HepG2 (cell line): ENCODE data around the gene CCDC87. TPM values are rescaled to one million over a fixed set of nuclear protein-coding genes. Genes with fewer than 3 reads are reported as not detected.

Experiments
- ATAC-seq: fragments of 200-7000 bp; cut with Tn5 transposase; 3 replicates; pipeline ENCODE4 v1.9.1; 2020; ENCODE audit warnings: mild to moderate bottlenecking, moderate library complexity
- Bru-seq: library from RNA; stranded (reverse); fragments of 400-500 nt; gene quantifications from one replicate; lab custom pipeline; 2021; lab: Mats Ljungman, UMichigan
- BruChase-seq, 2 experiments: library from RNA; stranded (reverse); fragments of 400-500 nt; gene quantifications; one replicate each; lab custom pipeline; 2021; lab: Mats Ljungman, UMichigan
- BruUV-seq: library from RNA; stranded (reverse); fragments of 400-500 nt; replicated peaks from 2 replicates; lab custom pipeline; 2021; lab: Mats Ljungman, UMichigan
- CTCF ChIA-PET: fragments of 300-600 bp; formaldehyde crosslinking; extraction: SDS; loops from one replicate; lab custom pipeline; 2021; ENCODE audit warnings: low total read pairs, inconsistent platforms, low intra/inter-chr PET ratio; lab: Yijun Ruan, JAX
- POLR2A ChIA-PET: fragments of 350-600 bp; sonication (Branson Sonifier 250); formaldehyde crosslinking; loops from one replicate; lab custom pipeline; 2020; ENCODE audit warnings: antibody characterized with exemption, inconsistent platforms; lab: Yijun Ruan, JAX
- DNase-seq: peaks from one replicate; pipeline ENCODE4 v3.0.0-alpha.2; 2015; ENCODE audit warnings: low spot score
- FAIRE-seq: peaks from 3 replicates; lab custom pipeline; 2011; peaks lifted over from hg19 to GRCh38; lab: Jason Lieb, UNC
- H2AFZ ChIP-seq: one replicate; pipeline ENCODE4 v1.6.1; 2011; ENCODE audit warnings: low read length, inconsistent platforms
- H3K27ac ChIP-seq: fragments of 300-600 bp; 3 replicates; pipeline ENCODE4 v1.8.0; 2011; ENCODE audit warnings: mixed run types, mild to moderate bottlenecking, mixed read lengths, low read length, inconsistent platforms; ENCODE audit not compliant: insufficient read depth; ENCODE audit errors: extremely low read length
- H3K27me3 ChIP-seq, 2 experiments: fragments of 200-600 bp in 1 of 2; 2 replicates in 1 of 2; 3 replicates in 1 of 2; pipeline versions ENCODE4 v1.6.0 to v1.8.0; 2011; ENCODE audit warnings: low read length in 2 of 2, mild to moderate bottlenecking in 2 of 2, moderate library complexity in 2 of 2, inconsistent platforms in 1 of 2; ENCODE audit not compliant: insufficient read depth in 2 of 2, control insufficient read depth in 1 of 2
- H3K36me3 ChIP-seq, 2 experiments: fragments of 200-600 bp in 1 of 2; replicated peaks in 1 of 2; 2 replicates in 1 of 2; 3 replicates in 1 of 2; pipeline versions ENCODE4 v1.5.1 to v1.8.0; 2011; ENCODE audit warnings: low read length in 2 of 2, inconsistent platforms in 1 of 2; ENCODE audit not compliant: insufficient read depth in 2 of 2, control insufficient read depth in 1 of 2
- H3K4me1 ChIP-seq: 2 replicates; pipeline ENCODE4 v1.5.1; 2012; ENCODE audit warnings: low read length, inconsistent platforms; ENCODE audit not compliant: insufficient read depth
- H3K4me2 ChIP-seq: 2 replicates; pipeline ENCODE4 v1.6.0; 2011; ENCODE audit warnings: low read depth, low read length, inconsistent platforms
- H3K4me3 ChIP-seq, 3 experiments: fragments of 200-600 bp in 1 of 3; sonication (generic), shearing (Covaris generic) in 1 of 3; replicated peaks in 1 of 3; 2 replicates each; pipeline ENCODE4 v1.5.1; 2011 to 2016; ENCODE audit warnings: low read length in 3 of 3, inconsistent platforms in 2 of 3, low read depth in 2 of 3, mild to moderate bottlenecking in 2 of 3, control low read depth in 1 of 3, mixed read lengths in 1 of 3; ENCODE audit not compliant: insufficient read depth in 1 of 3
- H3K79me2 ChIP-seq: one replicate; pipeline ENCODE4 v1.6.1; 2011; ENCODE audit warnings: low read length, inconsistent platforms; ENCODE audit not compliant: insufficient read depth
- H3K9ac ChIP-seq: 2 replicates; pipeline ENCODE4 v1.6.0; 2011; ENCODE audit warnings: mild to moderate bottlenecking, low read depth, low read length, inconsistent platforms; ENCODE audit not compliant: insufficient read depth
- H3K9me3 ChIP-seq: 2 replicates; pipeline ENCODE4 v1.5.1; 2012; ENCODE audit warnings: mild to moderate bottlenecking, low read length
- H4K20me1 ChIP-seq: 2 replicates; pipeline ENCODE4 v1.6.0; 2011; ENCODE audit warnings: inconsistent platforms, mild to moderate bottlenecking, low read length, moderate library complexity; ENCODE audit not compliant: insufficient read depth
- ARID2 ChIP-seq: sonication (generic); formaldehyde crosslinking; IDR thresholded peaks from 2 replicates; pipeline ENCODE4 v1.8.1; 2022; ENCODE audit warnings: mild to moderate bottlenecking, missing genetic modification reagents, borderline replicate concordance
- FOXA3 ChIP-seq: IDR thresholded peaks from 2 replicates; pipeline ENCODE4 v1.6.1; 2016; ENCODE audit warnings: missing genetic modification reagents, missing compliant biosample characterization
- NCOR1 ChIP-seq: fragments of 200-600 bp; sonication (generic); IDR thresholded peaks from 2 replicates; pipeline ENCODE4 v1.7.0; 2017; ENCODE audit warnings: antibody characterized with exemption, low read length, borderline replicate concordance
- NFATC3 ChIP-seq: sonication (generic); formaldehyde crosslinking; IDR thresholded peaks from 2 replicates; pipeline ENCODE4 v1.5.1; 2020; ENCODE audit warnings: mild to moderate bottlenecking, missing genetic modification reagents
- SIN3A ChIP-seq: IDR thresholded peaks from 2 replicates; pipeline ENCODE4 v1.6.1; 2011; ENCODE audit warnings: low read depth, mild to moderate bottlenecking, control low read depth, low read length, borderline replicate concordance
- SMAD1 ChIP-seq: sonication (generic); formaldehyde crosslinking; IDR thresholded peaks from 2 replicates; pipeline ENCODE4 v1.4.0; 2020; ENCODE audit warnings: missing genetic modification reagents, low read depth, mild to moderate bottlenecking, borderline replicate concordance
- SNAPC4 ChIP-seq: sonication (generic); formaldehyde crosslinking; IDR thresholded peaks from 2 replicates; pipeline ENCODE4 v1.4.0; 2020; ENCODE audit warnings: mild to moderate bottlenecking, missing genetic modification reagents
- ZNF362 ChIP-seq: sonication (generic); formaldehyde crosslinking; IDR thresholded peaks from 2 replicates; pipeline ENCODE4 v1.4.0; 2020; ENCODE audit warnings: missing genetic modification reagents, mild to moderate bottlenecking, borderline replicate concordance
- ZNF382 ChIP-seq: sonication (generic); formaldehyde crosslinking; IDR thresholded peaks from 2 replicates; pipeline ENCODE4 v1.5.0; 2020; ENCODE audit warnings: missing genetic modification reagents, mild to moderate bottlenecking, borderline replicate concordance
- ZNF652 ChIP-seq: IDR thresholded peaks from 2 replicates; pipeline ENCODE4 v1.6.1; 2016; ENCODE audit warnings: low read depth, borderline replicate concordance
- ZNF792 ChIP-seq: IDR thresholded peaks from 2 replicates; pipeline ENCODE4 v1.6.1; 2016
- WGBS: methylation state at CpG from one replicate; pipeline ENCODE4 v1.1.6; 2017; ENCODE audit warnings: low lambda C conversion rate; 5-methylcytosine and 5-hydroxymethylcytosine counted together
- in situ Hi-C: cut with HindIII; loops from 2 replicates; pipeline ENCODE4 v1.10.0; 2017; ENCODE audit warnings: low pct_unique_long_range_greater_than_20kb; ENCODE audit not compliant: extremely low pct_ligation_motif_present
- intact Hi-C: fragments of 100-400 bp; cut with micrococcal nuclease; formaldehyde crosslinking; loops from one replicate; pipeline ENCODE4 v1.10.0; 2022; ENCODE audit not compliant: unreplicated experiment
- long read RNA-seq, 2 experiments: library from RNA in 1 of 2; library from polyadenylated mRNA in 1 of 2; stranded (forward) in 1 of 2; unstranded in 1 of 2; transcript quantifications; one replicate each; pipeline ENCODE4 v2.0.0, GENCODE V29; 2019 to 2022
- polyA minus RNA-seq, 3 experiments: library from RNA; depleted of rRNA, polyadenylated mRNA; stranded (reverse); fragments of >200 nt; gene quantifications; 2 replicates each; pipeline ENCODE4 v1.2.3, GENCODE V29; 2011; ENCODE audit warnings: low replicate concordance in 1 of 3
- polyA plus RNA-seq, 8 experiments: library from polyadenylated mRNA; depleted of rRNA in 3 of 8; stranded (reverse) in 7 of 8; unstranded in 1 of 8; fragments of >200 nt; fragmentation: Illumina TruSeq in 4 of 8; extraction: Trizol in 4 of 8; gene quantifications; 2 replicates each; pipeline versions ENCODE4 v1.2.1 to v1.2.3, GENCODE V29; 2011 to 2016; ENCODE audit warnings: low read depth in 4 of 8, missing spikeins in 1 of 8, mixed read lengths in 1 of 8; ENCODE audit not compliant: insufficient read depth in 1 of 8
- total RNA-seq, 5 experiments: library from RNA; depleted of rRNA; stranded (reverse); fragments of >200 nt; fragmentation: Illumina TruSeq; extraction: Trizol; gene quantifications; 2 replicates each; pipeline ENCODE4 v1.2.3, GENCODE V29; 2016; ENCODE audit warnings: low read depth in 1 of 5

Gene CCDC87
- total RNA-seq (2016; rRNA removed; fragmentation: Illumina TruSeq; extraction: Trizol) (0.17 and 0.42 TPM in 2 replicates), polyA plus RNA-seq (2011; rRNA removed) (0.05 and 0.09 TPM in 2 replicates), polyA minus RNA-seq (2011; rRNA and poly(A)+ RNA removed; ENCODE audit: low replicate concordance) (0.22 and 0.23 TPM in 2 replicates), Bru-seq, nascent RNA (percentile 44 among the genes with signal in this experiment), BruChase-seq, experiment 1, labeled RNA remaining after a 6-hour chase (percentile 30 among the genes with signal in this experiment), BruChase-seq, experiment 2, labeled RNA remaining after a 2-hour chase (percentile 28 among the genes with signal in this experiment)
- 0.10 and 0.18 TPM in 2 replicates for total RNA-seq (2016; cell fraction: cytosol; rRNA removed; fragmentation: Illumina TruSeq; extraction: Trizol; ENCODE audit: low read depth)
- 0.27 and 0.41 TPM in 2 replicates for total RNA-seq (2016; cell fraction: insoluble cytoplasmic fraction; rRNA removed; fragmentation: Illumina TruSeq; extraction: Trizol)
- total RNA-seq (2016; cell fraction: membrane; rRNA removed; fragmentation: Illumina TruSeq; extraction: Trizol): 0.46 and 0.48 TPM in 2 replicates
- 0.66 and 0.78 TPM in 2 replicates for total RNA-seq (2016; cell fraction: nucleus; rRNA removed; fragmentation: Illumina TruSeq; extraction: Trizol)
- 0.04 and 0.05 TPM in 2 replicates for polyA plus RNA-seq (2011; cell fraction: cytosol; rRNA removed)
- polyA plus RNA-seq (2011; cell fraction: nucleus; rRNA removed): 0.17 and 0.29 TPM in 2 replicates
- polyA plus RNA-seq (2012): 0.20 and 0.21 TPM in 2 replicates
- polyA plus RNA-seq (2016; cell fraction: cytosol; fragmentation: Illumina TruSeq; extraction: Trizol; ENCODE audit: low read depth): not detected in 2 replicates
- polyA plus RNA-seq (2016; cell fraction: insoluble cytoplasmic fraction; fragmentation: Illumina TruSeq; extraction: Trizol; ENCODE audit: low read depth): 0.15 and 0.29 TPM in 2 replicates
- polyA plus RNA-seq (2016; cell fraction: membrane; fragmentation: Illumina TruSeq; extraction: Trizol; ENCODE audit: low read depth): 0.06 and 0.10 TPM in 2 replicates
- polyA plus RNA-seq (2016; cell fraction: nucleus; fragmentation: Illumina TruSeq; extraction: Trizol; ENCODE audit: insufficient read depth, low read depth): 0.15 TPM in 1 of 2 replicates, not detected in the other
- not detected in 2 replicates for polyA minus RNA-seq (2011; cell fraction: cytosol; rRNA and poly(A)+ RNA removed)
- polyA minus RNA-seq (2011; cell fraction: nucleus; rRNA and poly(A)+ RNA removed): 0.37 and 0.64 TPM in 2 replicates
- long read RNA-seq, experiment 1: 0 reads
- long read RNA-seq, experiment 2, partial matches to known transcripts: 0 of 1 reads
- long read RNA-seq, experiment 2, other reads (novel, unspliced or antisense): 0 of 1 reads

GRCh38 chr11:66592457-66593302, at the start of gene CCDC87, which contains the start of gene CCS:
TSS of gene CCDC87 (minus strand) at chr11:66593063. CDS start at chr11:66593015, 48 bp downstream.
TSS of gene CCS (plus strand) at chr11:66593185. CDS start at chr11:66593262, 77 bp downstream.
- peak; percentile 89 for ATAC-seq
- intact Hi-C loops: loop anchor here (2.0 to 5.0 kb wide), 3 partner anchors 24 to 85 kb away; partner anchors contain the start of genes RBM14, RBM4 and RBM4B
- ChIA-PET POLR2A (interaction anchor here (0.5 to 5.1 kb wide), 18 partner anchors 10 to 1427 kb away, joined by 3 to 72 read pairs (median 4); partner anchors contain the start of genes ACTN3, PELI3, RBM14 and RBM4), CTCF (interaction anchor here (1.8 kb wide), 1 partner anchor 14 kb away, joined by 6 read pairs; no protein-coding TSS in a partner anchor)
- Histone ChIP-seq H3K4me1 (peaks cover 72% of the 10 kb centered on the region), H3K4me2 (peak within 1 kb of the TSS; percentile 100), H3K4me3 (peak within 1 kb of the TSS; percentile 71 to 94 (median 76)), H3K9ac (peak within 1 kb of the TSS; percentile 85), H3K79me2 (peaks cover 12% of the 10 kb centered on the region), H2AFZ (no peak within 1 kb of the TSS), H3K27ac (peak within 1 kb of the TSS; percentile 78), H3K27me3 (no peaks in the 10 kb centered on the region; a peak in 1 of 5 replicates), H4K20me1 (no peaks in the 10 kb centered on the region), H3K36me3 (no peaks in the 10 kb centered on the region), H3K9me3 (no peaks in the 10 kb centered on the region)
- 16% methylated on average over 21 of the region's 68 CpGs for whole genome bisulfite sequencing
- in situ Hi-C loops: no loop called here
- peak; percentile 93 for DNase-seq
- BruUV-seq: no TSS peak
- FAIRE-seq: no peak
- no peak for TF ChIP-seq SNAPC4 (CRISPR knock-in tag)
- TF ChIP-seq ARID2: no peak
- no peak for TF ChIP-seq SMAD1 (CRISPR knock-in tag)
- TF ChIP-seq ZNF362 (CRISPR knock-in tag): peak; percentile 42; the same call in 1 of the 2 replicates
- no peak for TF ChIP-seq FOXA3 (CRISPR knock-in tag)
- no peak for TF ChIP-seq ZNF382 (CRISPR knock-in tag)
- TF ChIP-seq ZNF652: no peak
- peak; percentile 32; the same call in 1 of the 2 replicates for TF ChIP-seq NCOR1
- peak; percentile 80; the same call in 1 of the 2 replicates for TF ChIP-seq SIN3A
- TF ChIP-seq NFATC3: 0 out of 2 replicates have a peak, but pooled peaks have one; percentile 61
- TF ChIP-seq ZNF792 (CRISPR knock-in tag): peak; percentile 65; the same call in 1 of the 2 replicates
